ENCODE data around the gene NLGN4X. TPM values are rescaled to one million over a fixed set of nuclear protein-coding genes. Genes with fewer than 3 reads are reported as not detected.

The NLGN4X gene
- total RNA-seq, 2 donors from 2014 or later, result 19.2 to 76.9 TPM

- H3K27ac Mint-ChIP-seq, result no peak overlapping the region
- no peak overlapping the region for H3K9ac ChIP-seq (ENCODE audit: extremely low read depth, low read length, poor library complexity, severe bottlenecking)
- H3K4me3 ChIP-seq (ENCODE audit: low read length), result no peak overlapping the region
- H3K4me1 Mint-ChIP-seq, result no peaks in the 10 kb centered on the region
- H3K4me1 ChIP-seq (ENCODE audit: control insufficient read depth, insufficient read depth, low read length), result no peaks in the 10 kb centered on the region
- no peaks in the 10 kb centered on the region for H3K36me3 ChIP-seq (ENCODE audit: control insufficient read depth, insufficient read depth, low read length)
- no peak for DNase-seq
- peaks cover 18% of the 10 kb centered on the region for H3K36me3 Mint-ChIP-seq (ENCODE audit: low read depth)
- 77 to 96% methylated on average over 4 to 9 of the region's 9 CpGs for WGBS, 2 experiments (ENCODE audit: insufficient coverage in 1 of 2, insufficient read length in 1 of 2)
- no peak overlapping the region for H3K4me3 Mint-ChIP-seq
- TF ChIP-seq CTCF (conservative IDR thresholded peaks at IDR 0.05), result no peak
- no peak overlapping the region for H3K27ac ChIP-seq (ENCODE audit: low read depth, low read length)
- H3K9me3 ChIP-seq (ENCODE audit: control insufficient read depth, low read length), result no peaks in the 10 kb centered on the region
- H3K9me3 Mint-ChIP-seq, result no peaks in the 10 kb centered on the region
- H3K27me3 Mint-ChIP-seq (ENCODE audit: insufficient read depth), result no peaks in the 10 kb centered on the region
- H3K27me3 ChIP-seq (ENCODE audit: control insufficient read depth, insufficient read depth, low read length, poor library complexity, severe bottlenecking), result no peaks in the 10 kb centered on the region
Observed at GRCh38 chrX:5898463-5898862, 330.2 kb downstream of the NLGN4X start.

DNA sequence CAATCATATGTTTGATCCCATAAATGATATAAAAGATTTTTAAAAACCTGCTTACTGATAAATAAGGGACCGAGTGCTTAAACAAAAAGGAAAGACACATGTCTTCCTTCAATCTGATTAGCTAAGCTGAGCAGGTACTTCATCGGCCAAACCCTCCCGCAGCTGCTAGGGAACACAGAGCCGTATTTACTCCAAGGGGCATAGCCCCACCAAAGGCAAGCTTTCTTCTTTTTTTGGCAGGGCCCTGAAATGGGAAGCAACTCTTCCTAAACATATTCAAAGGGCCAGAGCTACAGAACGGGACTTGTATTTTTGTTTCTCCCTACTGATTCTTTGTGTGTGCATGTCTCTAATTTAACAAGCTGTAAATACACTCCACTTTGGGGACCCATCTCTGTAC, 337.3 kb downstream of the NLGN4X start:
- Histone ChIP-seq H3K9ac (ENCODE audit: extremely low read depth, low read length, poor library complexity, severe bottlenecking) (no peak overlapping the region), H3K27ac (ENCODE audit: low read depth, low read length) (no peak overlapping the region), H3K9me3 (ENCODE audit: control insufficient read depth, low read length) (no peaks in the 10 kb centered on the region), H3K36me3 (ENCODE audit: control insufficient read depth, insufficient read depth, low read length) (peaks cover 5% of the 10 kb centered on the region), H3K27me3 (ENCODE audit: control insufficient read depth, insufficient read depth, low read length, poor library complexity, severe bottlenecking) (no peaks in the 10 kb centered on the region), H3K4me1 (ENCODE audit: control insufficient read depth, insufficient read depth, low read length) (no peaks in the 10 kb centered on the region), H3K4me3 (ENCODE audit: low read length) (no peak overlapping the region)
- Mint-ChIP-seq H3K9me3 (no peaks in the 10 kb centered on the region), H3K27me3 (ENCODE audit: insufficient read depth) (no peaks in the 10 kb centered on the region), H3K36me3 (ENCODE audit: low read depth) (peaks cover 14% of the 10 kb centered on the region), H3K4me3 (no peak overlapping the region), H3K4me1 (no peaks in the 10 kb centered on the region), H3K27ac (no peak overlapping the region)
- DNase-seq, result no peak
- no peak for TF ChIP-seq CTCF (conservative IDR thresholded peaks at IDR 0.05)
- WGBS, 2 experiments (ENCODE audit: insufficient coverage in 1 of 2, insufficient read length in 1 of 2), result 71 to 96% methylated on average over 1 to 5 of the region's 5 CpGs

- H3K4me3 Mint-ChIP-seq, result no peak overlapping the region
- H3K4me1 ChIP-seq (ENCODE audit: control insufficient read depth, insufficient read depth, low read length), result no peaks in the 10 kb centered on the region
- no peak overlapping the region for H3K27ac ChIP-seq (ENCODE audit: low read depth, low read length)
- no peak overlapping the region for H3K27ac Mint-ChIP-seq
- WGBS, 2 experiments (ENCODE audit: insufficient coverage in 1 of 2, insufficient read length in 1 of 2), result 55% methylated on average over 5 of the region's 12 CpGs; no CpG with 5 or more reads in 1 of the 2 experiments
- no peaks in the 10 kb centered on the region for H3K27me3 Mint-ChIP-seq (ENCODE audit: insufficient read depth)
- no peak overlapping the region for H3K4me3 ChIP-seq (ENCODE audit: low read length)
- no peaks in the 10 kb centered on the region for H3K9me3 ChIP-seq (ENCODE audit: control insufficient read depth, low read length)
- H3K9ac ChIP-seq (ENCODE audit: extremely low read depth, low read length, poor library complexity, severe bottlenecking), result no peak overlapping the region
- no peaks in the 10 kb centered on the region for H3K36me3 Mint-ChIP-seq (ENCODE audit: low read depth)
- H3K9me3 Mint-ChIP-seq, result no peaks in the 10 kb centered on the region
- peak; percentile 70 for DNase-seq
- H3K27me3 ChIP-seq (ENCODE audit: control insufficient read depth, insufficient read depth, low read length, poor library complexity, severe bottlenecking), result no peaks in the 10 kb centered on the region
- peaks cover 30% of the 10 kb centered on the region for H3K4me1 Mint-ChIP-seq
- H3K36me3 ChIP-seq (ENCODE audit: control insufficient read depth, insufficient read depth, low read length), result no peaks in the 10 kb centered on the region
- peak; percentile 92 for TF ChIP-seq CTCF (conservative IDR thresholded peaks at IDR 0.05)
Observed at GRCh38 chrX:5876984-5877596, 351.6 kb downstream of the NLGN4X start.
